Ishikawa (cell line): ENCODE results near the gene TIMP3.

ENCODE experiments used
- CEBPB ChIP-seq: IDR thresholded peaks from 2 replicates; pipeline ENCODE4 v1.6.1; 2012
- CREB1 ChIP-seq: IDR thresholded peaks from 2 replicates; pipeline ENCODE4 v1.6.1; 2012; ENCODE audit warnings: low read depth
- EGR1 ChIP-seq: IDR thresholded peaks from 2 replicates; pipeline ENCODE4 v1.6.1; 2012
- EP300 ChIP-seq: IDR thresholded peaks from 2 replicates; pipeline ENCODE4 v1.6.1; 2012; ENCODE audit warnings: borderline replicate concordance
- FOXM1 ChIP-seq: IDR thresholded peaks from 2 replicates; pipeline ENCODE4 v1.6.1; 2012; ENCODE audit warnings: low read depth, borderline replicate concordance
- NFIC ChIP-seq: IDR thresholded peaks from 2 replicates; pipeline ENCODE4 v1.6.1; 2012
- RAD21 ChIP-seq: IDR thresholded peaks from 2 replicates; pipeline ENCODE4 v1.6.1; 2012; ENCODE audit warnings: low read depth
- TAF1 ChIP-seq: IDR thresholded peaks from 2 replicates; pipeline ENCODE4 v1.6.1; 2012; ENCODE audit warnings: low read depth, mild to moderate bottlenecking
- TCF12 ChIP-seq: IDR thresholded peaks from 2 replicates; pipeline ENCODE4 v1.6.1; 2012; ENCODE audit warnings: low read depth
- TEAD4 ChIP-seq: IDR thresholded peaks from 2 replicates; pipeline ENCODE4 v1.6.1; 2012
- YY1 ChIP-seq: IDR thresholded peaks from 2 replicates; pipeline ENCODE4 v1.6.1; 2012; ENCODE audit warnings: low read depth
- ZBTB7A ChIP-seq: IDR thresholded peaks from 2 replicates; pipeline ENCODE4 v1.6.1; 2012; ENCODE audit warnings: low read depth
- TF ChIP-seq, protein P1 (sequence below): IDR thresholded peaks from 2 replicates; pipeline ENCODE4 v1.6.1; 2012
- TF ChIP-seq, protein P2 (sequence below): IDR thresholded peaks from 2 replicates; pipeline ENCODE4 v1.6.1; 2012
- TF ChIP-seq, protein P3 (sequence below): IDR thresholded peaks from 2 replicates; pipeline ENCODE4 v1.6.1; 2012; ENCODE audit warnings: low read depth, mild to moderate bottlenecking

The TIMP3 gene

DNA sequence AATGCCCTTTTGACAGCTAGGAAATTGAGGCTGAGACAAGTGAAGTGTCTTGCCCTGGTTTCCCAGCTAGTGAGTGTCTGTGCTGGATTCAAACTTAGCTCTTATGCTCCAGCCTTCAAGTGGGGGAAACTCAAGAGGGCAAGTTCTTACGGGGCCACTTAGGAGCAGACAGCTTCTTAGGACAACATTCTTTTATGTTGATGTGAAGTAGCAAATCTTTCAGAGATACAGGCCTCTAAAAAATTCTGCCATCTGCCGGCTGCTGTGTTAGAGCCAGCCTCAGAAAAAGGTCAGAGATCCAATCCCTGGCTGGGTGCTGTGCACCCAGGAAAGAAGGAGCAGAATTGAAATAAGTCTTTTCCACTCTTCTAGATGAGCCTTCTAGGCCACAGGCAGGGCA, 26.6 kb downstream of the TIMP3 start:
- TF ChIP-seq TAF1 (no peak), RAD21 (no peak), CEBPB (no peak), FOXM1 (no peak), TCF12 (no peak), YY1 (no peak), ZBTB7A (no peak), TEAD4 (no peak), CREB1 (no peak), EP300 (no peak), EGR1 (no peak), NFIC (no peak)
- TF ChIP-seq, protein P1, sequence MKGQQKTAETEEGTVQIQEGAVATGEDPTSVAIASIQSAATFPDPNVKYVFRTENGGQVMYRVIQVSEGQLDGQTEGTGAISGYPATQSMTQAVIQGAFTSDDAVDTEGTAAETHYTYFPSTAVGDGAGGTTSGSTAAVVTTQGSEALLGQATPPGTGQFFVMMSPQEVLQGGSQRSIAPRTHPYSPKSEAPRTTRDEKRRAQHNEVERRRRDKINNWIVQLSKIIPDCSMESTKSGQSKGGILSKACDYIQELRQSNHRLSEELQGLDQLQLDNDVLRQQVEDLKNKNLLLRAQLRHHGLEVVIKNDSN: no peak
- TF ChIP-seq, protein P2, sequence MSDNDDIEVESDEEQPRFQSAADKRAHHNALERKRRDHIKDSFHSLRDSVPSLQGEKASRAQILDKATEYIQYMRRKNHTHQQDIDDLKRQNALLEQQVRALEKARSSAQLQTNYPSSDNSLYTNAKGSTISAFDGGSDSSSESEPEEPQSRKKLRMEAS: no peak
- TF ChIP-seq, protein P3, sequence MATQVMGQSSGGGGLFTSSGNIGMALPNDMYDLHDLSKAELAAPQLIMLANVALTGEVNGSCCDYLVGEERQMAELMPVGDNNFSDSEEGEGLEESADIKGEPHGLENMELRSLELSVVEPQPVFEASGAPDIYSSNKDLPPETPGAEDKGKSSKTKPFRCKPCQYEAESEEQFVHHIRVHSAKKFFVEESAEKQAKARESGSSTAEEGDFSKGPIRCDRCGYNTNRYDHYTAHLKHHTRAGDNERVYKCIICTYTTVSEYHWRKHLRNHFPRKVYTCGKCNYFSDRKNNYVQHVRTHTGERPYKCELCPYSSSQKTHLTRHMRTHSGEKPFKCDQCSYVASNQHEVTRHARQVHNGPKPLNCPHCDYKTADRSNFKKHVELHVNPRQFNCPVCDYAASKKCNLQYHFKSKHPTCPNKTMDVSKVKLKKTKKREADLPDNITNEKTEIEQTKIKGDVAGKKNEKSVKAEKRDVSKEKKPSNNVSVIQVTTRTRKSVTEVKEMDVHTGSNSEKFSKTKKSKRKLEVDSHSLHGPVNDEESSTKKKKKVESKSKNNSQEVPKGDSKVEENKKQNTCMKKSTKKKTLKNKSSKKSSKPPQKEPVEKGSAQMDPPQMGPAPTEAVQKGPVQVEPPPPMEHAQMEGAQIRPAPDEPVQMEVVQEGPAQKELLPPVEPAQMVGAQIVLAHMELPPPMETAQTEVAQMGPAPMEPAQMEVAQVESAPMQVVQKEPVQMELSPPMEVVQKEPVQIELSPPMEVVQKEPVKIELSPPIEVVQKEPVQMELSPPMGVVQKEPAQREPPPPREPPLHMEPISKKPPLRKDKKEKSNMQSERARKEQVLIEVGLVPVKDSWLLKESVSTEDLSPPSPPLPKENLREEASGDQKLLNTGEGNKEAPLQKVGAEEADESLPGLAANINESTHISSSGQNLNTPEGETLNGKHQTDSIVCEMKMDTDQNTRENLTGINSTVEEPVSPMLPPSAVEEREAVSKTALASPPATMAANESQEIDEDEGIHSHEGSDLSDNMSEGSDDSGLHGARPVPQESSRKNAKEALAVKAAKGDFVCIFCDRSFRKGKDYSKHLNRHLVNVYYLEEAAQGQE: no peak

DNA sequence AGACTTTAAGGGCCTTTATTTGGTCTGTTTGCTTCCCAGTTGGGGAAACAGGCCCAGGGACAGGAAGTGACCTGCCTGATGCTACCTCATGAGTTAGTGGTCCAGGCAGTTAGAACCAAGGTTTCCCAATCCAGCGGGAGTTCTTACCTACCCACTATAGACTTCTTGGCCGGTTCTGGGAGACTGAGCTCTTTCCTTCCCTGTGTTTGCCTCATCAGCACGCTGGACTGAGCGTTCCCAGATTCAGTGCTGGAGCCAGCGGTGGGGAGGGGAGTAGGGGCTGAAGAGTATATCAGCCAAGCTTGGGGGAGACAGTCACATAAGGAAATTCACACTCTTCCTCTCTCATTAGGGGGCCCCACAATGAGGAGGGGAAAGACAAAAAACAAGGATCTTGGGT, 27.1 kb downstream of the TIMP3 start:
- no peak for TF ChIP-seq FOXM1
- TF ChIP-seq TEAD4: no peak

DNA sequence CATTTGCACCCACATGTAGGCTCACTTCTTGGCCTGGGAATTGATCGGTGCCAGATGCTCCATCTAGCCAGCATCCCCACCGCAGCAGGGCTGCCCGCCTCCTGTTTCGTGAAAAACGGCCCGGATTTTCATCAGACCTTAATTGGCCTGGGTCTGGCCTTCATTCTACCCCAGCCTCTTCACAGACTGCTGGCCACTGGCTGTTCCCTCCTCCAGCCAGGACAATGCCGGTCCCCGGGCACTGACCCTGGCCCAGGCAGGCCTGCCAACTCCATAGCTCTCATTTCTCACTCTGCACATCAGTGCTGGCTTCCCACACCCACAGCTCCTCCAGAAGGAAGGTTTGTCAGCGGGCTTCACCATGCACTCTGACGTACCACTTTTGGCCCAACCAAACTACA, 27.9 kb downstream of the TIMP3 start:
- TF ChIP-seq TCF12: no peak
- no peak for TF ChIP-seq EP300
- TF ChIP-seq CREB1: no peak
- TF ChIP-seq NFIC: no peak
- no peak for TF ChIP-seq FOXM1
- TF ChIP-seq ZBTB7A: no peak
- TF ChIP-seq, protein P2: no peak
- no peak for TF ChIP-seq EGR1
- TF ChIP-seq YY1: no peak
- no peak for TF ChIP-seq RAD21
- no peak for TF ChIP-seq TAF1
- TF ChIP-seq, protein P3: no peak

DNA sequence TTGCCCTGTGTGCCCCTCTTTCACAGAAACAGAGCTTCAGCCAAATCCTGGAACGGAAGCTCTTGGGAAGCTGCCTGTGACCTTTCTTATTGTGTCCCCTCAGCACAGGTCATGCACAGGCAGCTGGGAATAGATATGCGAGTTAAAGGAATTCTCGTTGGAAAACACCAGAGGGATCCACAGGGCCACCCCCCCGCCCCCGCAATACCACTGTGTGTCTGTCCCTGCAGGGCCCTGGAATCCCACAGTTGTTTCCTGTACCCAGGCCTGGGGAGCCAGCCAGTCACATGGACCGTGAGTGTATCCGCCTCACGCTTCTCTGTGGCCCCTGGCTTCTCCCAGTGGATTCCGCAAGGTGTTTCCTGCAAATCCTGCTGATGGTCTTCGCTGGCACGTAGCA, 29.0 kb downstream of the TIMP3 start:
- TF ChIP-seq NFIC (no peak), CREB1 (no peak), CEBPB (no peak), RAD21 (no peak), YY1 (no peak), ZBTB7A (no peak), TEAD4 (no peak), TAF1 (no peak), EGR1 (no peak), TCF12 (no peak), EP300 (no peak), FOXM1 (no peak)
- TF ChIP-seq, protein P2: no peak
- TF ChIP-seq, protein P1: no peak
- TF ChIP-seq, protein P3: no peak

DNA sequence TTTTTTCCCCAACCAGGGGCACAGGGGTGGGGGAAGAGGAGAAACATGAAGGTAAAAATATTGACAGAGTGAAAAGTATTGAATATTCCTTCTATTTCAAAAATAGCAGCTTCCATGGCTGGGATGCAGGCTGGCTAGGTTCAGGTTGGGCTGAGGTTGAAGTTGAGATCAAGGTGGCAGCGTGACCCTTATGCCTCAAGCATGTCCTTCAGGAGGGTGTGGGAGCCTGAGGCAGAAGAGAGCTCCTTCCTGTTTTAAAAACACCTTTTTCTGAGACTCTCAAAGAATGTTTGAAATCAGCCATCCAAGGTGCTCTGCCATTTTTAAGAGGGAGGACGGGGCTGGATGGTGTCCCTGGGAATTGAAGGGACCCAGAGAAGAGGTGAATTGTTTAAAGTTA, 29.5 kb downstream of the TIMP3 start:
- TF ChIP-seq EGR1 (no peak), CREB1 (no peak), FOXM1 (no peak), NFIC (no peak), TAF1 (no peak), CEBPB (no peak), TEAD4 (no peak), YY1 (no peak), ZBTB7A (no peak), RAD21 (no peak), TCF12 (no peak), EP300 (no peak)
- TF ChIP-seq, protein P2: no peak
- TF ChIP-seq, protein P3: no peak
- TF ChIP-seq, protein P1: no peak
